OCI-LY1 (cell line): Measurements from ENCODE around the gene CTNNA2.

Experiments
- H2AFZ ChIP-seq: fragments of 200-600 bp; sonication (generic), shearing (Covaris generic); 2 replicates; pipeline ENCODE4 v1.6.0; 2014; ENCODE audit warnings: antibody characterized with exemption, mild to moderate bottlenecking, low read length
- H3F3A ChIP-seq: fragments of 200-600 bp; sonication (generic), shearing (Covaris generic); 2 replicates; pipeline ENCODE4 v1.6.0; 2014; ENCODE audit warnings: mild to moderate bottlenecking, antibody characterized with exemption, low read length, moderate library complexity; ENCODE audit not compliant: insufficient read depth
- H3K27ac ChIP-seq: fragments of 200-600 bp; sonication (generic); 2 replicates; pipeline ENCODE4 v1.5.1; 2014; ENCODE audit warnings: low read length, mixed run types, mild to moderate bottlenecking, low read depth; ENCODE audit not compliant: poor library complexity, severe bottlenecking
- H3K27me3 ChIP-seq: fragments of 200-600 bp; sonication (generic); 2 replicates; pipeline ENCODE4 v1.6.0; 2014; ENCODE audit warnings: antibody characterized with exemption, mild to moderate bottlenecking, low read length, moderate library complexity; ENCODE audit not compliant: insufficient read depth
- H3K36me3 ChIP-seq: fragments of 200-600 bp; sonication (generic); 2 replicates; pipeline ENCODE4 v1.6.1; 2014; ENCODE audit warnings: mild to moderate bottlenecking, antibody characterized with exemption, low read length, moderate library complexity, mixed read lengths; ENCODE audit not compliant: insufficient read depth
- H3K4me1 ChIP-seq: fragments of 200-600 bp; sonication (generic); 2 replicates; pipeline ENCODE4 v1.5.1; 2014; ENCODE audit warnings: mild to moderate bottlenecking, low read length, moderate library complexity; ENCODE audit not compliant: insufficient read depth, severe bottlenecking
- H3K4me2 ChIP-seq: fragments of 200-600 bp; sonication (generic), shearing (Covaris generic); 2 replicates; pipeline ENCODE4 v1.6.1; 2014; ENCODE audit warnings: low read length
- H3K4me3 ChIP-seq: fragments of 200-600 bp; sonication (generic); 2 replicates; pipeline ENCODE4 v1.5.1; 2014; ENCODE audit warnings: low read length, low read depth, mild to moderate bottlenecking, mixed read lengths; ENCODE audit not compliant: poor library complexity, severe bottlenecking
- H3K79me2 ChIP-seq: fragments of 200-600 bp; shearing (Covaris generic); 2 replicates; pipeline ENCODE4 v1.6.1; 2016; ENCODE audit warnings: mixed run types, low read length, mixed read lengths; ENCODE audit not compliant: insufficient read depth
- H3K9ac ChIP-seq: fragments of 200-600 bp; sonication (generic), shearing (Covaris generic); 2 replicates; pipeline ENCODE4 v1.6.1; 2014; ENCODE audit warnings: mild to moderate bottlenecking, low read length, mixed read lengths
- H3K9me2 ChIP-seq: fragments of 200-600 bp; sonication (generic), shearing (Covaris generic); 2 replicates; pipeline ENCODE4 v1.6.1; 2014; ENCODE audit warnings: low read depth, mild to moderate bottlenecking, low read length, mixed read lengths
- H3K9me3 ChIP-seq: fragments of 200-600 bp; shearing (Covaris generic); 2 replicates; pipeline ENCODE4 v1.6.1; 2014; ENCODE audit warnings: low read length, mixed read lengths
- H4K20me1 ChIP-seq: fragments of 200-600 bp; sonication (generic), shearing (Covaris generic); 2 replicates; pipeline ENCODE4 v1.6.0; 2016; ENCODE audit warnings: mild to moderate bottlenecking, low read length; ENCODE audit not compliant: insufficient read depth
- EZH2 ChIP-seq: fragments of 200-600 bp; sonication (generic), shearing (Covaris generic); IDR thresholded peaks from 2 replicates; pipeline ENCODE4 v1.8.0; 2017; ENCODE audit warnings: borderline replicate concordance, mixed run types, mild to moderate bottlenecking, antibody characterized with exemption, low read length, moderate library complexity, mixed read lengths
- TF ChIP-seq, protein P1 (sequence below): fragments of 200-600 bp; sonication (generic), shearing (Covaris generic); IDR thresholded peaks from 2 replicates; pipeline ENCODE4 v1.5.1; 2017; ENCODE audit warnings: mild to moderate bottlenecking, antibody characterized with exemption, low read length, moderate library complexity, mixed read lengths

The CTNNA2 gene

DNA sequence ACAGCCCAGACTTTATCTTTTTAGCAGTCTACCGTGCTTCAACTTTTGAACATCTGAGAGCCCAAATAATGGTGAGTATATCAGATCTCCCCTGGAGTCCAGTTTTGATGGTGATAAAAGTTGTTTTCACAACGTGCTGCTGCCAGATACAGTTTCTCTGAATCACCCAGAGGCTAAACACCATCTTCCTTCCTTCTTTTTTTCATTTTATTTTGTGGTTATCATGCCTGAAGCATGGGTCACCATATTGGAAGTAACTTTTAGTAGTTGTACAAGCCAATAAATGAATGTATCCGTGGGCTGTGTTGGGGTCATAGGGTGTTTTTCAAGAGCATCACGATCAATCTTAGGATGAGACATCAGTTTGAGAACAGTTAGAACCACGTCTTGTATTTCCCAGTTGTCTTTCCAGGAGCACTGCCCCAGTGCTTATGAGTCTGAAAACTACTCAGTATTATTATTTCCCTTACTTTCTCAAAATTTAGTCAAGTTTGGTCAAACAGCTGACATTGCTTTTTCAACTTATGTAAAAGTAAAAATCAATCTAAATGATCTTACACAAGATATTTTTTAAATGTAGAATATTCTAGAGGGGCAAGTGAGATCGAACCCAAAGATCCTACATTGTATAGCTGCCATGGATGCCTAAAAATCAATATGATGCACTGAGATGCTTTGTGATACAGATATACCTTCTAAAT is 311.4 kb downstream of the CTNNA2 start:
- Histone ChIP-seq H3K9me2 (no peaks in the 10 kb centered on the region), H4K20me1 (no peaks in the 10 kb centered on the region), H3K27me3 (no peaks in the 10 kb centered on the region), H2AFZ (no peak overlapping the region), H3F3A (no peaks in the 10 kb centered on the region), H3K36me3 (no peaks in the 10 kb centered on the region), H3K4me3 (no peak overlapping the region), H3K9me3 (no peaks in the 10 kb centered on the region), H3K27ac (no peak overlapping the region), H3K4me1 (no peaks in the 10 kb centered on the region), H3K9ac (no peak overlapping the region), H3K4me2 (no peak overlapping the region), H3K79me2 (no peaks in the 10 kb centered on the region)
- TF ChIP-seq, protein P1, sequence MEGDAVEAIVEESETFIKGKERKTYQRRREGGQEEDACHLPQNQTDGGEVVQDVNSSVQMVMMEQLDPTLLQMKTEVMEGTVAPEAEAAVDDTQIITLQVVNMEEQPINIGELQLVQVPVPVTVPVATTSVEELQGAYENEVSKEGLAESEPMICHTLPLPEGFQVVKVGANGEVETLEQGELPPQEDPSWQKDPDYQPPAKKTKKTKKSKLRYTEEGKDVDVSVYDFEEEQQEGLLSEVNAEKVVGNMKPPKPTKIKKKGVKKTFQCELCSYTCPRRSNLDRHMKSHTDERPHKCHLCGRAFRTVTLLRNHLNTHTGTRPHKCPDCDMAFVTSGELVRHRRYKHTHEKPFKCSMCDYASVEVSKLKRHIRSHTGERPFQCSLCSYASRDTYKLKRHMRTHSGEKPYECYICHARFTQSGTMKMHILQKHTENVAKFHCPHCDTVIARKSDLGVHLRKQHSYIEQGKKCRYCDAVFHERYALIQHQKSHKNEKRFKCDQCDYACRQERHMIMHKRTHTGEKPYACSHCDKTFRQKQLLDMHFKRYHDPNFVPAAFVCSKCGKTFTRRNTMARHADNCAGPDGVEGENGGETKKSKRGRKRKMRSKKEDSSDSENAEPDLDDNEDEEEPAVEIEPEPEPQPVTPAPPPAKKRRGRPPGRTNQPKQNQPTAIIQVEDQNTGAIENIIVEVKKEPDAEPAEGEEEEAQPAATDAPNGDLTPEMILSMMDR, result no peak
- no peak for TF ChIP-seq EZH2

DNA sequence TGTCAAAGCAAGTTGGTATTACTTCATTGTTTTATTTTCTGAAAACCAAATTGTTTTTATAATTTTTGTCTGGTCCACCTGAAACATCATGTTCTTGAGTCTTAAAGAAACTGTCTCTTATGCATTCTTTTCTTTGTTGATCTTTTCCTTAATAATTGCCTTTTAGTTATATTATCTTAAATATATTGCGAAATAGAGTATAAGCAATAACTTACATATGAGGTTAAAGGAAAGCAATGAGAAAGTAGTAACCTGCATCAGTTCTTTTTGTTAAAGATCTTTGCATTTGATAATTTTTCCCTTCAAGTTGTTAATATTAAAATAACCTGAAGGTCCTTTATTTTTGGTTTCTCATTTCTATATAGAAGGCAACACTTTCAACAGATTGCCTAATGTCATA is 315.0 kb downstream of the CTNNA2 start:
- Histone ChIP-seq H2AFZ (no peak overlapping the region), H3F3A (no peaks in the 10 kb centered on the region), H3K4me3 (no peak overlapping the region), H3K27me3 (no peaks in the 10 kb centered on the region), H3K9me2 (no peaks in the 10 kb centered on the region), H3K36me3 (no peaks in the 10 kb centered on the region), H3K4me2 (no peak overlapping the region), H3K27ac (no peak overlapping the region), H4K20me1 (no peaks in the 10 kb centered on the region), H3K4me1 (no peaks in the 10 kb centered on the region), H3K9ac (no peak overlapping the region), H3K9me3 (no peaks in the 10 kb centered on the region), H3K79me2 (no peaks in the 10 kb centered on the region)
- TF ChIP-seq, protein P1, result no peak
- no peak for TF ChIP-seq EZH2

DNA sequence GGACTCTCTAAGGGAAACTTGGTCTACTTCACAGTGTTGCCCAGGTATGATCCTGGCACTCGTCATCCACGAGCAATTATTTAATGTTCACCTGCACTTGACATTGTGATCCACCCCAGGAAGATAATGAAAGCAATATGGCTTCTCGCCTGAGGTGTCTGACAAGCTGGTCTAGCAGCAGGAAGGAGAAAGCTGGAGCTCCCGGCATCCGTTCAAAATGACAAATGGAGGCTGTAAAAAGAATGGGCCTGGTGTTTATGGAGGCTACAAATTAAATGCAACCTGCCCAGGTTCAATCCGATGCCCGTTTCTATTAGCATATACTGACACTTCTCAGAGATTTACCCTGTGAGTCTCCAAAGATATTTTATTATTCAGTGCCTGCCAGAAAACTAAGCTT is 317.6 kb downstream of the CTNNA2 start:
- no peaks in the 10 kb centered on the region for H4K20me1 ChIP-seq
- no peaks in the 10 kb centered on the region for H3K9me2 ChIP-seq
- H3K9ac ChIP-seq, result no peak overlapping the region
- TF ChIP-seq, protein P1, result no peak
- no peak for TF ChIP-seq EZH2
- no peaks in the 10 kb centered on the region for H3K36me3 ChIP-seq
- H3K27me3 ChIP-seq, result no peaks in the 10 kb centered on the region
- H3K4me2 ChIP-seq, result no peak overlapping the region
- no peaks in the 10 kb centered on the region for H3K4me1 ChIP-seq
- H3K9me3 ChIP-seq, result no peaks in the 10 kb centered on the region
- no peak overlapping the region for H2AFZ ChIP-seq
- H3K79me2 ChIP-seq, result no peaks in the 10 kb centered on the region
- no peaks in the 10 kb centered on the region for H3F3A ChIP-seq
- H3K4me3 ChIP-seq, result no peak overlapping the region
- H3K27ac ChIP-seq, result no peak overlapping the region
